HG03175 (cell line): ENCODE results near the gene AMOTL1.
"Not testable (repeated sequence)": the region's sequence is repeated elsewhere in the genome, so short reads cannot be mapped to it uniquely, and the experiment has no call there.

Experiments used
- ATAC-seq: cut with Tn5 transposase; IDR thresholded peaks from one replicate; pipeline ENCODE4 v1.9.1; 2021; ENCODE audit warnings: mild to moderate bottlenecking, moderate library complexity; ENCODE audit not compliant: unreplicated experiment

Gene AMOTL1

GRCh38 chr11:94792451-94792850 is 24.3 kb downstream of the AMOTL1 start:
- no peak for ATAC-seq

GRCh38 chr11:94793002-94793401 is 24.8 kb downstream of the AMOTL1 start:
- no peak for ATAC-seq

GRCh38 chr11:94793822-94794221 is 25.7 kb downstream of the AMOTL1 start:
- no peak for ATAC-seq

GRCh38 chr11:94794287-94795168 is 26.4 kb downstream of the AMOTL1 start:
- ATAC-seq, result no peak

GRCh38 chr11:94795476-94796189 is 27.5 kb downstream of the AMOTL1 start:
- no peak for ATAC-seq

GRCh38 chr11:94796190-94796580 is 28.0 kb downstream of the AMOTL1 start:
- no peak for ATAC-seq

GRCh38 chr11:94796863-94797262 is 28.7 kb downstream of the AMOTL1 start:
- no peak for ATAC-seq

GRCh38 chr11:94799726-94800125 is 31.6 kb downstream of the AMOTL1 start:
- no peak for ATAC-seq

- ATAC-seq, result no peak
These were observed 32.3 kb downstream of the AMOTL1 start for GRCh38 chr11:94800414-94800813.

GRCh38 chr11:94801866-94802460 is 33.8 kb downstream of the AMOTL1 start:
- no peak for ATAC-seq

- no peak for ATAC-seq
These were observed 34.3 kb downstream of the AMOTL1 start for GRCh38 chr11:94802501-94802900.

- no peak for ATAC-seq
These were observed 35.3 kb downstream of the AMOTL1 start for GRCh38 chr11:94803491-94803890.

GRCh38 chr11:94804874-94805273 is 36.7 kb downstream of the AMOTL1 start:
- no peak for ATAC-seq

GRCh38 chr11:94806014-94806413 is 37.9 kb downstream of the AMOTL1 start:
- no peak for ATAC-seq

- no peak for ATAC-seq
These were observed 38.3 kb downstream of the AMOTL1 start for GRCh38 chr11:94806419-94806818.

GRCh38 chr11:94809251-94809650 is 41.1 kb downstream of the AMOTL1 start:
- ATAC-seq, result no peak

GRCh38 chr11:94812724-94813720 is 44.9 kb downstream of the AMOTL1 start:
- ATAC-seq, result not testable (repeated sequence)

- no peak for ATAC-seq
These were observed 46.3 kb downstream of the AMOTL1 start for GRCh38 chr11:94814272-94814976.

GRCh38 chr11:94815705-94816344 is 47.7 kb downstream of the AMOTL1 start:
- ATAC-seq, result no peak
